Dendritic cell treated with granulocyte-macrophage colony-stimulating factor and Interleukin-4, amounts not matched to agents 40 ng/mL and 50 ng/mL, for 4 days (primary cell): ENCODE results near the gene TERT.
"Not testable (repeated sequence)": the region's sequence is repeated elsewhere in the genome, so short reads cannot be mapped to it uniquely, and the experiment has no call there.

Experiments
- H3K27ac Mint-ChIP-seq: one replicate; pipeline ENCODE4 v1.8.0; 2022; ENCODE audit warnings: mild to moderate bottlenecking, mixed read lengths
- H3K27me3 Mint-ChIP-seq: one replicate; pipeline ENCODE4 v1.8.0; 2022; ENCODE audit warnings: mild to moderate bottlenecking, mixed read lengths
- H3K36me3 Mint-ChIP-seq: one replicate; pipeline ENCODE4 v1.8.0; 2022; ENCODE audit warnings: low read depth, mixed read lengths
- H3K4me1 Mint-ChIP-seq: one replicate; pipeline ENCODE4 v1.8.0; 2022; ENCODE audit warnings: low read depth, mixed read lengths
- H3K4me3 Mint-ChIP-seq: one replicate; pipeline ENCODE4 v1.8.0; 2022; ENCODE audit warnings: mild to moderate bottlenecking, moderate library complexity, mixed read lengths
- H3K9me3 Mint-ChIP-seq: one replicate; pipeline ENCODE4 v1.8.0; 2022; ENCODE audit warnings: mixed read lengths
- intact Hi-C: fragments of 100-400 bp; cut with micrococcal nuclease; formaldehyde crosslinking; loops from one replicate; pipeline ENCODE4 v1.15.0; 2022

TERT gene

DNA sequence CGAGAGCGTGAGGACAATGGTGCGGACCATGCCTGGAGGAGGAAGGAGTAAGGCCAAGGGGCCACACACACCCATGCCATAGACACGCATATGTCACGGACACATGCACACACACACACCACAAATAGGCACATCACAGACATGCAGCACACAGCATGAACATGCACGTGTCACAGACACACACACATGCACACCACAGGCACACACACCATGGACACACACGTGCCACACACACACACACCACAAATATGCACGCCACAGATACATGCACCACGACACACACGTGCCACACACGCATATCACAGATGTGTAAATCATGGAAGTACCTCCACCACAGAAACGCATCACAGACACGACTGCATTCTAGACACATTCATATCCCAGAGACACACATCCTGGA is 16.7 kb downstream of the TERT start:
- Mint-ChIP-seq H3K4me3 (no peak overlapping the region), H3K27me3 (no peaks in the 10 kb centered on the region), H3K27ac (no peak overlapping the region), H3K4me1 (no peaks in the 10 kb centered on the region), H3K36me3 (no peaks in the 10 kb centered on the region), H3K9me3 (peaks cover 21% of the 10 kb centered on the region)
- intact Hi-C loops = no loop called here

DNA sequence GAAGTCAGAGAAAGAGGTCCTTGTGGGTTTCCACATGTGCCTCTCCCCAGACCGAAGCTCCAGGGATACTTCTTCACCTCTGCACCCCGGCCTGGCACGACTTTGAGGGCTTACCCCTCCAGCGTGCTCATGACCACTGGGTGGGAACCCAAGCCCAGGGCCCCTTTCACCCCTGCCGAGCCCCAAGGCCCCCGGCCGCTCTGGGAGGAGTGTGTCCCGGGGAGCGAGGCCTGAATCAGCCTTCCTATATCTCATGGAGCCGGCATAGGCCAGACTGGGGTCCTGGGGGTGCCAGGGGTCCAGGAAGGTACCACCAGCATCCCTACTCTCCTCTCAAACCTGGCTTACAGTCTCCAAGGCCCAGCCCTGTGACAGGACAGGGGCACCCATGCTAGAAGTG is 17.1 kb downstream of the TERT start:
- Mint-ChIP-seq H3K4me1 (no peaks in the 10 kb centered on the region), H3K4me3 (no peak overlapping the region), H3K9me3 (peaks cover 21% of the 10 kb centered on the region), H3K27me3 (no peaks in the 10 kb centered on the region), H3K36me3 (no peaks in the 10 kb centered on the region), H3K27ac (no peak overlapping the region)
- intact Hi-C loops = no loop called here

DNA sequence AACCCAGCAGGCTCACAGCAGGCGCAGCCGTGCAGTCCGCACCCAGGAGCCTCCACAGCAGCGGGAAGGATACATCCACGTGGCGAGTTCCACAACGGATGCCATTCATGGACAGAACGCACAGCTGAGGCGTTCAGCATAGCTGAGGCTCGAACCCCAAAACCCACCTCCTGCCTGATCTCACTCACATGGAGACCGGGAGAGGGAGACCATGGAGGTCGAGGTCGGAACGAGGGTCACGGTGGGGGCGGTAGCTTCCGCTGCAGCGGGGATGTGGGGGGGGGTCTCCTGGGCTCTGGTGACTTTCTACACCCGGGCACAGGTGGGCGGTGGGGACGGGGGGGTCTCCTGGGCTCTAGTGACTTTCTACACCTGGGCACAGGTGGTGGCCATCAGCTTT is 17.5 kb downstream of the TERT start:
- Mint-ChIP-seq H3K27me3 (no peaks in the 10 kb centered on the region), H3K4me3 (no peak overlapping the region), H3K36me3 (no peaks in the 10 kb centered on the region), H3K4me1 (no peaks in the 10 kb centered on the region), H3K9me3 (peaks cover 21% of the 10 kb centered on the region), H3K27ac (no peak overlapping the region)
- intact Hi-C loops = no loop called here

- Mint-ChIP-seq H3K4me3 (no peak overlapping the region), H3K9me3 (peaks cover 21% of the 10 kb centered on the region), H3K27ac (no peak overlapping the region), H3K27me3 (no peaks in the 10 kb centered on the region), H3K36me3 (no peaks in the 10 kb centered on the region), H3K4me1 (no peaks in the 10 kb centered on the region)
- intact Hi-C loops = no loop called here
These were observed 17.9 kb downstream of the TERT start for GRCh38 chr5:1276930-1277329.

- H3K27me3 Mint-ChIP-seq, H3K4me3 Mint-ChIP-seq, H3K36me3 Mint-ChIP-seq, H3K27ac Mint-ChIP-seq, H3K4me1 Mint-ChIP-seq, intact Hi-C loops: not testable (repeated sequence)
- H3K9me3 Mint-ChIP-seq = peaks cover 21% of the 10 kb centered on the region
These were observed 19.2 kb downstream of the TERT start for GRCh38 chr5:1275397-1276391.

DNA sequence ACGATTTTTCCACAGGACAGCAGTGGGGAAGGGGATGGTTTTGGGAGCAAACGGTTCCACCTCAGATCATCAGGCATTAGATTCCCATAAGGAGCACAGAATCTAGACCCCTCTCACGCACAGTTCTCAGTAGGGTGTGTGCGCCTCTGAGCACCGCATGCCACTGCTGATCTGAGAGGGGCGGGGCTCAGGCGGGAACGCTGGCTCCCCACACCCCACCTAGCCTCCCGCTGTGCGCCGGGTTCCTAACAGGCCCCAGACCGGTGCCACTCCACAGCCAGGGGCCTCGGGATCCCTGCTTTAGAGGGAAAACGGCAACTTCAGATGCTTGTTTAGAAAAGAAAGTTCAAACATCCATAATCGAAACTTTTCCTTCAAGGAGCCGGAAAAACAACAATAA is 20.4 kb downstream of the TERT start:
- H3K4me3 Mint-ChIP-seq = no peak overlapping the region
- peaks cover 21% of the 10 kb centered on the region for H3K9me3 Mint-ChIP-seq
- no peaks in the 10 kb centered on the region for H3K4me1 Mint-ChIP-seq
- intact Hi-C loops = no loop called here
- H3K36me3 Mint-ChIP-seq = no peaks in the 10 kb centered on the region
- H3K27me3 Mint-ChIP-seq = no peaks in the 10 kb centered on the region
- H3K27ac Mint-ChIP-seq = no peak overlapping the region

DNA sequence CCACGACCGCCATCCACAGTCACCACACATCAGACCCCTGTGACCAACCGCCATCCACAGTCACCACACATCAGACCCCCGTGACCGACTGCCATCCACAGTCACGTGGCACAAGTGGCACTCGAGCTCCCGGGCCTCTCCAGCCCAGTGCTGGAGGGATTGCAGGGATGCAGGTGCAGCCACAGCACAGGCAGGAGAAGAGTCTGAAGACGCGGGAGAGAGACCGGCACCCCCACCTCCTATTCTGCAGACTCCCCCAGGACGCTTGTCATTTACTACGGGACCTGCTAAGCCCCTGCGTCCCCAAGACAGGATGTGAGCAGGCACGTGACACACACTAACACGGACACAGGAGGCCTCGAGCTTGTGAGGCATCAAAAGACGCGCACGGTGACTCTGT is 21.1 kb downstream of the TERT start:
- no peaks in the 10 kb centered on the region for H3K36me3 Mint-ChIP-seq
- intact Hi-C loops = no loop called here
- H3K27ac Mint-ChIP-seq = no peak overlapping the region
- H3K4me1 Mint-ChIP-seq = no peaks in the 10 kb centered on the region
- H3K27me3 Mint-ChIP-seq = no peaks in the 10 kb centered on the region
- peaks cover 17% of the 10 kb centered on the region for H3K9me3 Mint-ChIP-seq
- no peak overlapping the region for H3K4me3 Mint-ChIP-seq

GRCh38 chr5:1272201-1272600 is 22.7 kb downstream of the TERT start:
- Mint-ChIP-seq H3K27me3 (no peaks in the 10 kb centered on the region), H3K9me3 (peaks cover 2% of the 10 kb centered on the region), H3K4me3 (no peak overlapping the region), H3K36me3 (no peaks in the 10 kb centered on the region), H3K4me1 (no peaks in the 10 kb centered on the region), H3K27ac (no peak overlapping the region)
- intact Hi-C loops = no loop called here

- H3K27me3 Mint-ChIP-seq = no peaks in the 10 kb centered on the region
- no peaks in the 10 kb centered on the region for H3K36me3 Mint-ChIP-seq
- no peak overlapping the region for H3K27ac Mint-ChIP-seq
- no peaks in the 10 kb centered on the region for H3K9me3 Mint-ChIP-seq
- no peaks in the 10 kb centered on the region for H3K4me1 Mint-ChIP-seq
- intact Hi-C loops = no loop called here
- no peak overlapping the region for H3K4me3 Mint-ChIP-seq
These were observed 23.6 kb downstream of the TERT start for GRCh38 chr5:1270933-1271914.

DNA sequence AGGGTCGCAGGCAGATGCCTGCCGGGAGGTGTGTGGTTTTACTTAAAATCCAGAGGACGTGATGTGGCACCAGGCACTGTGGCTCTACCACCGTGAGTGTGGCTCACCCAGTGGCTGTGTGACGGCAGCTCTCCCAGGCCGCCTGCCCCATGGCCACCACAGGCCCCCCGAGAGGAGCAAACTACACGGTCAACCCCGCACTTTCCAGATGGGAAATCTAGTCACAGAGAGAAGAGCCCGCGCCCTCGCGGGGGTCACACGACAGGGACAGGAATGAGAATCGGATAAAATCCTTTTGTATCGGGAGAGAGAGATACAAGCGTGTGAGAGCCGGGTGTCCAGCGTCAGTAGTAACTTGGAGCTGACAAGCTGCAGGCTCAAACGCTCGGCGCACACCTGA is 24.4 kb downstream of the TERT start:
- no peaks in the 10 kb centered on the region for H3K4me1 Mint-ChIP-seq
- H3K27ac Mint-ChIP-seq = no peak overlapping the region
- H3K27me3 Mint-ChIP-seq = no peaks in the 10 kb centered on the region
- H3K4me3 Mint-ChIP-seq = no peak overlapping the region
- H3K36me3 Mint-ChIP-seq = no peaks in the 10 kb centered on the region
- intact Hi-C loops = no loop called here
- no peaks in the 10 kb centered on the region for H3K9me3 Mint-ChIP-seq

DNA sequence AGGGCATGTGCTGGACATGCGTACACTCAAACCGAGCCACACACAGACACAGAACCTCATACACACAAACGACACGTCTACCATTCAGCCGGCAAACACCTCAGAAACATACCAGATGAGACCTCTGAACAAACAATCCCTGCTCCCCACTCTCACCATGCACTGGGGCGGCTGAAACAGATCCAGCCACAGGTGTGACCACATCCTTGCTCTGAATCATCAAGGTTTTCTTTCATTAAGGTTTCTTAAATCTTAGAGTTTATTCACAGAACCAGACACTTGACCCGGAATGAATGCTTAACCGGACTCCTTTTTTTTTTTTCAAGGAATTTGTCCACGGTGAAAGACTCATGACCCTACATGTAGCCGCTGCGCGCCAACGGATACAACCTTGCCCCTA is 26.2 kb downstream of the TERT start:
- H3K4me3 Mint-ChIP-seq = no peak overlapping the region
- no peaks in the 10 kb centered on the region for H3K4me1 Mint-ChIP-seq
- H3K36me3 Mint-ChIP-seq = no peaks in the 10 kb centered on the region
- H3K27me3 Mint-ChIP-seq = no peaks in the 10 kb centered on the region
- H3K27ac Mint-ChIP-seq = no peak overlapping the region
- peaks cover 6% of the 10 kb centered on the region for H3K9me3 Mint-ChIP-seq
- intact Hi-C loops = no loop called here

DNA sequence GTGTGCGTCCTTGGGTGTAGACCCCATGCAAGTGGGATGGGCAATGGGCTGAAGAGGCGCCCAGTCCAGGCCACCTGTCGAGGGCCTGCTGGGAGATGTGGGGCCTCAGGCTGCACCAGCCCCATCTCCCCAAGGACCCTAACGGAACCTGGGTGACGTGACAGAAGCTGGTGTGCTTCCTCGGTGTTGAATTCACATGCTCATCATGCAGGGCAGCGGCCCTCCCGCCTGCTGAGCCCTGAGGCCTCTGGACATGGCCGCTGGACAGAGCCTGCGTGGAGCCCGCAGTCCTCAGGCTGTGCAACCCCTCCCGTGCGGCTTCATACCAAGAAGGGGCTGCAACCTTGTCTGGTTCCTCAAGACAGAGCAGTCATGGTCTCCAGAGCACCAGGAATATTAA is 26.8 kb downstream of the TERT start:
- intact Hi-C loops = no loop called here
- Mint-ChIP-seq H3K9me3 (peaks cover 8% of the 10 kb centered on the region), H3K4me3 (no peak overlapping the region)

GRCh38 chr5:1267464-1267863 is 27.4 kb downstream of the TERT start:
- H3K36me3 Mint-ChIP-seq, H3K4me3 Mint-ChIP-seq, intact Hi-C loops, H3K27ac Mint-ChIP-seq, H3K27me3 Mint-ChIP-seq, H3K4me1 Mint-ChIP-seq: not testable (repeated sequence)
- H3K9me3 Mint-ChIP-seq = peaks cover 14% of the 10 kb centered on the region

More for the DNA sequence above, 26.8 kb downstream of the TERT start:
- no peaks in the 10 kb centered on the region for H3K36me3 Mint-ChIP-seq
- H3K27ac Mint-ChIP-seq = no peak overlapping the region
- H3K4me1 Mint-ChIP-seq = no peaks in the 10 kb centered on the region
- H3K27me3 Mint-ChIP-seq = no peaks in the 10 kb centered on the region

GRCh38 chr5:1266791-1267190 is 28.1 kb downstream of the TERT start:
- Mint-ChIP-seq H3K27ac (no peak overlapping the region), H3K27me3 (no peaks in the 10 kb centered on the region), H3K4me3 (no peak overlapping the region)

More at GRCh38 chr5:1266791-1267190, 28.1 kb downstream of the TERT start:
- peaks cover 21% of the 10 kb centered on the region for H3K9me3 Mint-ChIP-seq
- H3K4me1 Mint-ChIP-seq = no peaks in the 10 kb centered on the region
- intact Hi-C loops = no loop called here
- H3K36me3 Mint-ChIP-seq = no peaks in the 10 kb centered on the region
